ENCODE measurements around the gene SEMA3G.

SEMA3G gene

DNA sequence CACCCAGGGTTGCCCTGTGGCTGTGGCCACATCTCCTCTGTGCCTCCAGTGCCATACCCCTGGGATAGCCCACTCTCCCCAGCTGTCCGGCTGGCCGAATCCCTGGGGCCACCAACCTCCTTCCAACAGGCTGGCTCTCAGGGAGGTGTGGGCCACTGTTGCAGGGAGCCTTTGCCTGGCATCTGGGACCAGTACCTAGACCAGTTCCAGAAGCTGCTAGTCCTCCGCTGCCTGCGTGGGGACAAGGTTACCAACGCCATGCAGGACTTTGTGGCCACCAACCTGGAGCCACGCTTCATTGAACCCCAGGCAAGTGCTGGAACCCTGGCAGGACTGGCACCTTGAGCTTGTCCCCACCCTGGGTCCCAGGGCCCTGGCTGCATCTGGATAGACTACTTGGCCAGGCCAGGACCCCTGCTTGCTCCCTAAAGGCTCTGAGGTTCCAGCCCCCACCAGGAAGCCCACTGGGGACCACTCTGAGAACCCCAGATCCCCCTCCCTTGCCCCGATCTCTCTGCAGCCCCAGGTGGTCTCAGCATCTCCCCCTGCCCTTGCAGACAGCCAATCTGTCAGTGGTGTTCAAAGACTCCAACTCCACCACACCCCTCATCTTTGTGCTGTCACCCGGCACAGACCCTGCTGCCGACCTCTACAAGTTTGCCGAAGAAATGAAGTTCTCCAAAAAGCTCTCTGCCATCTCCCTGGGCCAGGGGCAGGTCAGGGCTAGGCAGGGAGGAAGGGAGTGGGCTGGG, 50.0 kb downstream of the SEMA3G start:
- in situ Hi-C loops (cut with MboI; ENCODE audit: low pct_unique_long_range_greater_than_20kb, low sequenced_read_pairs, unreplicated experiment), result no loop called here
- TF ChIP-seq CTCF (IDR thresholded peaks at IDR 0.05; ENCODE audit: extremely low read depth, insufficient read depth, missing control alignments), result no peak
- DNase-seq (ENCODE audit: low spot score), result no peak

DNA sequence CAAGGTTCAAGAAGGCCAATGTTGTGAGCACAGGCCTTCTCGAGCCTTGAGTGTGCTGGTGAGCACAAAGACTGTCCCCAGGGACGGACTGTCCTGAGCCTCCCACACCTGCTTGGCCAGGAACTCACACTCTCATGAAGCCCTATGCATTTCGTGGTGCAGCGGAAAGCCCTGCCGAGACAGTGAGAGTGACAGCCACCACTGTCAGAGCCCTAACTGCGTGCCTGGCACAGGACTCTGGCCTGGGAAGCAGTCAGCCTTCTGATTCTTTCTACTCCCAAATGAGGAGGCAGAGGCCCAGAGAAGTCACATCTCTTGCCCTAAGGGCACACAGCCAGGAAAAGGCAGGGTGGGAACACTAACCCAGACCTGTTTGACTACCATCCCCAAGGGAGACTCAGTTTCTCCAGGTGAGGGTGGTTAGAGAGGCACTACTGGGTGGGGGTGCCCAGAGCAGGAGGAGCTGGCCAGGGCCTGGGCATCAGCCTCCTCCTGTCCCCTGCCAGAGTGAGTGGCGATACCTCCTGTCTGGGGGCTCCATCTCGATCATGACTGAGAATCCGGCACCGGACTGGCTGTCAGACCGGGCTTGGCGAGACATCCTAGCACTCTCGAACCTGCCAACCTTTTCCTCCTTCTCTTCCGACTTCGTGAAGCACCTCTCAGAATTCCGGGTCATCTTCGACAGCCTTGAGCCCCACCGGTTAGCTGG, 50.8 kb downstream of the SEMA3G start:
- TF ChIP-seq CTCF (IDR thresholded peaks at IDR 0.05; ENCODE audit: extremely low read depth, insufficient read depth, missing control alignments), result no peak
- DNase-seq (ENCODE audit: low spot score), result no peak
- in situ Hi-C loops (cut with MboI; ENCODE audit: low pct_unique_long_range_greater_than_20kb, low sequenced_read_pairs, unreplicated experiment), result no loop called here

- in situ Hi-C loops (cut with MboI; ENCODE audit: low pct_unique_long_range_greater_than_20kb, low sequenced_read_pairs, unreplicated experiment), result no loop called here
- DNase-seq (ENCODE audit: low spot score), result no peak
- TF ChIP-seq CTCF (IDR thresholded peaks at IDR 0.05; ENCODE audit: extremely low read depth, insufficient read depth, missing control alignments), result no peak
Observed at GRCh38 chr3:52393131-52393807, 51.6 kb downstream of the SEMA3G start.

- no peak for TF ChIP-seq CTCF (IDR thresholded peaks at IDR 0.05; ENCODE audit: extremely low read depth, insufficient read depth, missing control alignments)
- DNase-seq (ENCODE audit: low spot score), result no peak
- in situ Hi-C loops (cut with MboI; ENCODE audit: low pct_unique_long_range_greater_than_20kb, low sequenced_read_pairs, unreplicated experiment), result no loop called here
Observed at GRCh38 chr3:52392216-52392930, 52.5 kb downstream of the SEMA3G start.

DNA sequence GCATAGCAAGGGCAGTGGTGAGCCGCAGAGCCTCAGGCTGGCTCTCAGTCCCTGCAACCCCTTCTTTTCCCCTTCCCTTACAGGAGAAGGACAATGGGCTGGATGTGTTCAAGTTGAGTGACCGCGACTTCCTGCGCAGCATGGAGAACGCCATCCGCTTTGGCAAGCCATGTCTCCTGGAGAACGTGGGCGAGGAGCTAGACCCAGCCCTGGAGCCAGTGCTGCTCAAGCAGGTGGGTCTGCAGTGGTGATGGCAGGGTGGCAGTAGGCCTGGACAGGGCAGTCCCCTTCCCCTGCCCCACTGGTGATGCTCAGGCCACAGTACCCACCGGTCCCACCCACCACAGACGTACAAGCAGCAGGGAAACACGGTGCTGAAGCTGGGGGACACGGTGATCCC, 53.8 kb downstream of the SEMA3G start:
- DNase-seq (ENCODE audit: low spot score), result no peak
- TF ChIP-seq CTCF (IDR thresholded peaks at IDR 0.05; ENCODE audit: extremely low read depth, insufficient read depth, missing control alignments), result no peak
- in situ Hi-C loops (cut with MboI; ENCODE audit: low pct_unique_long_range_greater_than_20kb, low sequenced_read_pairs, unreplicated experiment), result no loop called here

- DNase-seq (ENCODE audit: low spot score), result no peak
- TF ChIP-seq CTCF (IDR thresholded peaks at IDR 0.05; ENCODE audit: extremely low read depth, insufficient read depth, missing control alignments), result no peak
- in situ Hi-C loops (cut with MboI; ENCODE audit: low pct_unique_long_range_greater_than_20kb, low sequenced_read_pairs, unreplicated experiment), result no loop called here
Observed at GRCh38 chr3:52388933-52389332, 56.0 kb downstream of the SEMA3G start.

Data from GM13977 (cell line).